HEK293 (cell line): ENCODE data around the gene WDTC1.

Experiments used
- BCL11A ChIP-seq: fragments of 450-650 bp; formaldehyde crosslinking; IDR thresholded peaks from 2 replicates; pipeline ENCODE4 v1.5.1; 2016; ENCODE audit warnings: low read depth, missing biosample characterization, missing genetic modification characterization
- GLIS1 ChIP-seq: fragments of 450-650 bp; formaldehyde crosslinking; IDR thresholded peaks from 2 replicates; pipeline ENCODE4 v1.5.1; 2016; ENCODE audit warnings: missing biosample characterization, missing genetic modification characterization
- KLF1 ChIP-seq: fragments of 450-650 bp; formaldehyde crosslinking; IDR thresholded peaks from 2 replicates; pipeline ENCODE4 v1.5.1; 2016; ENCODE audit warnings: missing biosample characterization, missing genetic modification characterization
- KLF7 ChIP-seq: fragments of 450-650 bp; formaldehyde crosslinking; IDR thresholded peaks from 2 replicates; pipeline ENCODE4 v1.5.1; 2016; ENCODE audit warnings: missing biosample characterization, missing genetic modification characterization, borderline replicate concordance
- SCRT2 ChIP-seq: fragments of 450-650 bp; formaldehyde crosslinking; IDR thresholded peaks from 2 replicates; pipeline ENCODE4 v1.5.1; 2016; ENCODE audit warnings: missing biosample characterization, missing genetic modification characterization
- SP2 ChIP-seq: fragments of 450-650 bp; formaldehyde crosslinking; IDR thresholded peaks from 2 replicates; pipeline ENCODE4 v1.5.1; 2016; ENCODE audit warnings: missing biosample characterization, missing genetic modification characterization
- ZBTB20 ChIP-seq: fragments of 450-650 bp; formaldehyde crosslinking; IDR thresholded peaks from 2 replicates; pipeline ENCODE4 v1.5.1; 2016; ENCODE audit warnings: missing biosample characterization, missing genetic modification characterization
- ZNF23 ChIP-seq: fragments of 450-650 bp; formaldehyde crosslinking; IDR thresholded peaks from 2 replicates; pipeline ENCODE4 v1.5.1; 2016; ENCODE audit warnings: missing biosample characterization, missing genetic modification characterization, borderline replicate concordance
- ZNF248 ChIP-seq: fragments of 450-650 bp; formaldehyde crosslinking; IDR thresholded peaks from 2 replicates; pipeline ENCODE4 v1.5.1; 2017; ENCODE audit warnings: missing biosample characterization, missing genetic modification characterization
- ZNF274 ChIP-seq, 2 experiments: fragments of 200-500 bp in 1 of 2; fragments of 450-650 bp in 1 of 2; sonication (Bioruptor generic) in 1 of 2; formaldehyde crosslinking in 1 of 2; IDR thresholded peaks; 2 replicates each; pipeline versions ENCODE4 v1.5.1 to v1.6.1; 2014 to 2016; ENCODE audit warnings: borderline replicate concordance in 1 of 2, inconsistent platforms in 1 of 2, low read length in 1 of 2, missing biosample characterization in 1 of 2, missing genetic modification characterization in 1 of 2
- ZNF335 ChIP-seq: fragments of 450-650 bp; formaldehyde crosslinking; conservative IDR thresholded peaks from 2 replicates; pipeline ENCODE4 v1.5.1; 2016; ENCODE audit warnings: missing biosample characterization, missing genetic modification characterization
- ZNF394 ChIP-seq: fragments of 450-650 bp; formaldehyde crosslinking; IDR thresholded peaks from 2 replicates; pipeline ENCODE4 v1.5.1; 2016; ENCODE audit warnings: missing biosample characterization, missing genetic modification characterization, mild to moderate bottlenecking, moderate library complexity, borderline replicate concordance
- ZNF549 ChIP-seq: fragments of 450-650 bp; IDR thresholded peaks from 2 replicates; pipeline ENCODE4 v1.5.1; 2018; ENCODE audit warnings: missing biosample characterization, missing genetic modification characterization, mild to moderate bottlenecking, inconsistent platforms, moderate library complexity
- ZNF555 ChIP-seq: fragments of 450-650 bp; formaldehyde crosslinking; conservative IDR thresholded peaks from 2 replicates; pipeline ENCODE4 v1.5.1; 2017; ENCODE audit warnings: missing biosample characterization, mild to moderate bottlenecking, missing genetic modification characterization, inconsistent platforms
- ZNF558 ChIP-seq: fragments of 450-650 bp; formaldehyde crosslinking; IDR thresholded peaks from 2 replicates; pipeline ENCODE4 v1.5.1; 2016; ENCODE audit warnings: missing biosample characterization, missing genetic modification characterization
- ZNF610 ChIP-seq: fragments of 450-650 bp; formaldehyde crosslinking; IDR thresholded peaks from 2 replicates; pipeline ENCODE4 v1.5.1; 2016; ENCODE audit warnings: missing biosample characterization, missing genetic modification characterization, borderline replicate concordance
- TF ChIP-seq, protein P1 (sequence below): fragments of 450-650 bp; formaldehyde crosslinking; IDR thresholded peaks from 2 replicates; pipeline ENCODE4 v1.5.1; 2016; ENCODE audit warnings: missing biosample characterization, missing genetic modification characterization
- TF ChIP-seq, protein P2 (sequence below): fragments of 450-650 bp; formaldehyde crosslinking; IDR thresholded peaks from 2 replicates; pipeline ENCODE4 v1.5.1; 2016; ENCODE audit warnings: missing biosample characterization, missing genetic modification characterization
- TF ChIP-seq, protein P3 (sequence below): fragments of 450-650 bp; formaldehyde crosslinking; IDR thresholded peaks from 2 replicates; pipeline ENCODE4 v1.5.1; 2016; ENCODE audit warnings: missing biosample characterization, missing genetic modification characterization
- TF ChIP-seq, protein P4 (sequence below): fragments of 450-650 bp; IDR thresholded peaks from 2 replicates; pipeline ENCODE4 v1.5.1; 2018; ENCODE audit warnings: missing biosample characterization, mild to moderate bottlenecking, missing genetic modification characterization
- TF ChIP-seq, protein P5 (sequence below): fragments of 450-650 bp; formaldehyde crosslinking; IDR thresholded peaks from 2 replicates; pipeline ENCODE4 v1.5.1; 2016; ENCODE audit warnings: missing biosample characterization, missing genetic modification characterization
- TF ChIP-seq, protein P6 (sequence below): fragments of 450-650 bp; formaldehyde crosslinking; IDR thresholded peaks from 2 replicates; pipeline ENCODE4 v1.5.1; 2016; ENCODE audit warnings: missing biosample characterization, missing genetic modification characterization
- TF ChIP-seq, protein P7 (sequence below): fragments of 450-650 bp; formaldehyde crosslinking; IDR thresholded peaks from 2 replicates; pipeline ENCODE4 v1.5.1; 2016; ENCODE audit warnings: missing biosample characterization, missing genetic modification characterization

WDTC1 gene

DNA sequence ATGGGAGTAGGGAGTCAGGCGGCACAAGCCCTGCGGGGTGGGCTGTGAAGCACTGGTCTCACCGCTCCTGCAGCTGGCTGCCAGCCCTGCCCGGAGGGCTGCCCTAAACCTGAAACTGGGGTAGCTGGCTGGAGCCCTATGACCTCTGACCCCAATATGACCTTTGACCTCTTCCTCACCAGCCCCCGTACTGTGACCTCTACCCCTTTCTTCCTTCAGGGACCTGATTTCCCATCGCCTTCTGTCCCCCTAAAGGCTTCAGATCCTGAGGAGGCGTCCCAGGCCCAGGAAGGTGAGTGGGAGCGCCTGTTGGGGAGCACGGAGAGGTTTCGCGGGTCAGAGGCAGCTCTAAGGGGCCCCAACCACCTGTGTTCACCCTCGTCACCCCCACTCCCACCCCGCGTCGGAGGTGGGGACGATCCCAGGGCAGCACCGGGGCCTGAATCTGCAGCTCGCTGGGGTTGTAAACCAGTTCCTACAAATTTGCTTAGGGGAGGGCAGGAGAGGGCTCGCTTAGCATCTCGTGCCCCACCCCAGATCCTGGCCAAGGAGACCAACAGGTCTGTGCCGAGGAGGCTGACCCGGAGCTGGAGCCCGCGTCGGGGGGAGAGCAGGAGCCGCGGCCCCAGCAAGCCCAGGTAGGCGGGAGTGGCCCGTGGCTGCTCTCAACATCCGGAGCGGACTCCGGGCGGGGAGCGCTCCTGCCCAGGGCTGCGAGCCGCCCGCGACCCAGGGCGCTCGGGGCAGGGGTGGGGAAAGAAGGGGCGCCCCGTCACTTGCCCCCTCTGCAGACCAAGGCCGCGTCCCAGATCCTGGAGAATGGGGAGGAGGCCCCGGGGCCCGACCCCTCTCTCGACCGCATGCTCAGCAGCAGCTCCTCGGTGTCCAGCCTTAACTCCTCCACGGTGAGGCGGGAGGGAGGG, 114.7 kb downstream of the WDTC1 start (continued):
- TF ChIP-seq, protein P1, sequence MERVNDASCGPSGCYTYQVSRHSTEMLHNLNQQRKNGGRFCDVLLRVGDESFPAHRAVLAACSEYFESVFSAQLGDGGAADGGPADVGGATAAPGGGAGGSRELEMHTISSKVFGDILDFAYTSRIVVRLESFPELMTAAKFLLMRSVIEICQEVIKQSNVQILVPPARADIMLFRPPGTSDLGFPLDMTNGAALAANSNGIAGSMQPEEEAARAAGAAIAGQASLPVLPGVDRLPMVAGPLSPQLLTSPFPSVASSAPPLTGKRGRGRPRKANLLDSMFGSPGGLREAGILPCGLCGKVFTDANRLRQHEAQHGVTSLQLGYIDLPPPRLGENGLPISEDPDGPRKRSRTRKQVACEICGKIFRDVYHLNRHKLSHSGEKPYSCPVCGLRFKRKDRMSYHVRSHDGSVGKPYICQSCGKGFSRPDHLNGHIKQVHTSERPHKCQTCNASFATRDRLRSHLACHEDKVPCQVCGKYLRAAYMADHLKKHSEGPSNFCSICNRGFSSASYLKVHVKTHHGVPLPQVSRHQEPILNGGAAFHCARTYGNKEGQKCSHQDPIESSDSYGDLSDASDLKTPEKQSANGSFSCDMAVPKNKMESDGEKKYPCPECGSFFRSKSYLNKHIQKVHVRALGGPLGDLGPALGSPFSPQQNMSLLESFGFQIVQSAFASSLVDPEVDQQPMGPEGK (tag by site-specific recombination), result peak; percentile 89
- TF ChIP-seq ZNF23 (tag by site-specific recombination), result no peak
- TF ChIP-seq BCL11A (tag by site-specific recombination), result peak; percentile 100
- TF ChIP-seq, protein P2, sequence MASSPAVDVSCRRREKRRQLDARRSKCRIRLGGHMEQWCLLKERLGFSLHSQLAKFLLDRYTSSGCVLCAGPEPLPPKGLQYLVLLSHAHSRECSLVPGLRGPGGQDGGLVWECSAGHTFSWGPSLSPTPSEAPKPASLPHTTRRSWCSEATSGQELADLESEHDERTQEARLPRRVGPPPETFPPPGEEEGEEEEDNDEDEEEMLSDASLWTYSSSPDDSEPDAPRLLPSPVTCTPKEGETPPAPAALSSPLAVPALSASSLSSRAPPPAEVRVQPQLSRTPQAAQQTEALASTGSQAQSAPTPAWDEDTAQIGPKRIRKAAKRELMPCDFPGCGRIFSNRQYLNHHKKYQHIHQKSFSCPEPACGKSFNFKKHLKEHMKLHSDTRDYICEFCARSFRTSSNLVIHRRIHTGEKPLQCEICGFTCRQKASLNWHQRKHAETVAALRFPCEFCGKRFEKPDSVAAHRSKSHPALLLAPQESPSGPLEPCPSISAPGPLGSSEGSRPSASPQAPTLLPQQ (tag by site-specific recombination), result peak; percentile 69
- peak; percentile 98 for TF ChIP-seq SCRT2 (tag by site-specific recombination)
- 0 out of 2 replicates have a peak, but pooled peaks have one; percentile 6 for TF ChIP-seq KLF7 (tag by site-specific recombination)
- no peak for TF ChIP-seq ZNF549 (tag by site-specific recombination)
- TF ChIP-seq GLIS1 (tag by site-specific recombination), result peak; percentile 71
- TF ChIP-seq, protein P3, sequence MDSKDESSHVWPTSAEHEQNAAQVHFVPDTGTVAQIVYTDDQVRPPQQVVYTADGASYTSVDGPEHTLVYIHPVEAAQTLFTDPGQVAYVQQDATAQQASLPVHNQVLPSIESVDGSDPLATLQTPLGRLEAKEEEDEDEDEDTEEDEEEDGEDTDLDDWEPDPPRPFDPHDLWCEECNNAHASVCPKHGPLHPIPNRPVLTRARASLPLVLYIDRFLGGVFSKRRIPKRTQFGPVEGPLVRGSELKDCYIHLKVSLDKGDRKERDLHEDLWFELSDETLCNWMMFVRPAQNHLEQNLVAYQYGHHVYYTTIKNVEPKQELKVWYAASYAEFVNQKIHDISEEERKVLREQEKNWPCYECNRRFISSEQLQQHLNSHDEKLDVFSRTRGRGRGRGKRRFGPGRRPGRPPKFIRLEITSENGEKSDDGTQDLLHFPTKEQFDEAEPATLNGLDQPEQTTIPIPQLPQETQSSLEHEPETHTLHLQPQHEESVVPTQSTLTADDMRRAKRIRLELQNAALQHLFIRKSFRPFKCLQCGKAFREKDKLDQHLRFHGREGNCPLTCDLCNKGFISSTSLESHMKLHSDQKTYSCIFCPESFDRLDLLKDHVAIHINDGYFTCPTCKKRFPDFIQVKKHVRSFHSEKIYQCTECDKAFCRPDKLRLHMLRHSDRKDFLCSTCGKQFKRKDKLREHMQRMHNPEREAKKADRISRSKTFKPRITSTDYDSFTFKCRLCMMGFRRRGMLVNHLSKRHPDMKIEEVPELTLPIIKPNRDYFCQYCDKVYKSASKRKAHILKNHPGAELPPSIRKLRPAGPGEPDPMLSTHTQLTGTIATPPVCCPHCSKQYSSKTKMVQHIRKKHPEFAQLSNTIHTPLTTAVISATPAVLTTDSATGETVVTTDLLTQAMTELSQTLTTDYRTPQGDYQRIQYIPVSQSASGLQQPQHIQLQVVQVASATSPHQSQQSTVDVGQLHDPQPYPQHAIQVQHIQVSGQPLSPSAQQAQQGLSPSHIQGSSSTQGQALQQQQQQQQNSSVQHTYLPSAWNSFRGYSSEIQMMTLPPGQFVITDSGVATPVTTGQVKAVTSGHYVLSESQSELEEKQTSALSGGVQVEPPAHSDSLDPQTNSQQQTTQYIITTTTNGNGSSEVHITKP (tag by site-specific recombination), result 0 out of 2 replicates have a peak, but pooled peaks have one; percentile 24
- TF ChIP-seq ZNF335 (tag by site-specific recombination), result no peak; the same call in 1 of the 2 replicates
- TF ChIP-seq, protein P4, sequence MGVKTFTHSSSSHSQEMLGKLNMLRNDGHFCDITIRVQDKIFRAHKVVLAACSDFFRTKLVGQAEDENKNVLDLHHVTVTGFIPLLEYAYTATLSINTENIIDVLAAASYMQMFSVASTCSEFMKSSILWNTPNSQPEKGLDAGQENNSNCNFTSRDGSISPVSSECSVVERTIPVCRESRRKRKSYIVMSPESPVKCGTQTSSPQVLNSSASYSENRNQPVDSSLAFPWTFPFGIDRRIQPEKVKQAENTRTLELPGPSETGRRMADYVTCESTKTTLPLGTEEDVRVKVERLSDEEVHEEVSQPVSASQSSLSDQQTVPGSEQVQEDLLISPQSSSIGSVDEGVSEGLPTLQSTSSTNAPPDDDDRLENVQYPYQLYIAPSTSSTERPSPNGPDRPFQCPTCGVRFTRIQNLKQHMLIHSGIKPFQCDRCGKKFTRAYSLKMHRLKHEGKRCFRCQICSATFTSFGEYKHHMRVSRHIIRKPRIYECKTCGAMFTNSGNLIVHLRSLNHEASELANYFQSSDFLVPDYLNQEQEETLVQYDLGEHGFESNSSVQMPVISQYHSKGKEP (tag by site-specific recombination), result no peak
- TF ChIP-seq, protein P5, sequence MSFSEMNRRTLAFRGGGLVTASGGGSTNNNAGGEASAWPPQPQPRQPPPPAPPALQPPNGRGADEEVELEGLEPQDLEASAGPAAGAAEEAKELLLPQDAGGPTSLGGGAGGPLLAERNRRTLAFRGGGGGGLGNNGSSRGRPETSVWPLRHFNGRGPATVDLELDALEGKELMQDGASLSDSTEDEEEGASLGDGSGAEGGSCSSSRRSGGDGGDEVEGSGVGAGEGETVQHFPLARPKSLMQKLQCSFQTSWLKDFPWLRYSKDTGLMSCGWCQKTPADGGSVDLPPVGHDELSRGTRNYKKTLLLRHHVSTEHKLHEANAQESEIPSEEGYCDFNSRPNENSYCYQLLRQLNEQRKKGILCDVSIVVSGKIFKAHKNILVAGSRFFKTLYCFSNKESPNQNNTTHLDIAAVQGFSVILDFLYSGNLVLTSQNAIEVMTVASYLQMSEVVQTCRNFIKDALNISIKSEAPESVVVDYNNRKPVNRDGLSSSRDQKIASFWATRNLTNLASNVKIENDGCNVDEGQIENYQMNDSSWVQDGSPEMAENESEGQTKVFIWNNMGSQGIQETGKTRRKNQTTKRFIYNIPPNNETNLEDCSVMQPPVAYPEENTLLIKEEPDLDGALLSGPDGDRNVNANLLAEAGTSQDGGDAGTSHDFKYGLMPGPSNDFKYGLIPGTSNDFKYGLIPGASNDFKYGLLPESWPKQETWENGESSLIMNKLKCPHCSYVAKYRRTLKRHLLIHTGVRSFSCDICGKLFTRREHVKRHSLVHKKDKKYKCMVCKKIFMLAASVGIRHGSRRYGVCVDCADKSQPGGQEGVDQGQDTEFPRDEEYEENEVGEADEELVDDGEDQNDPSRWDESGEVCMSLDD (tag by site-specific recombination), result peak; percentile 40; the same call in 1 of the 2 replicates
- no peak for TF ChIP-seq ZNF558 (tag by site-specific recombination)
- no peak for TF ChIP-seq ZNF555
- TF ChIP-seq, protein P6, sequence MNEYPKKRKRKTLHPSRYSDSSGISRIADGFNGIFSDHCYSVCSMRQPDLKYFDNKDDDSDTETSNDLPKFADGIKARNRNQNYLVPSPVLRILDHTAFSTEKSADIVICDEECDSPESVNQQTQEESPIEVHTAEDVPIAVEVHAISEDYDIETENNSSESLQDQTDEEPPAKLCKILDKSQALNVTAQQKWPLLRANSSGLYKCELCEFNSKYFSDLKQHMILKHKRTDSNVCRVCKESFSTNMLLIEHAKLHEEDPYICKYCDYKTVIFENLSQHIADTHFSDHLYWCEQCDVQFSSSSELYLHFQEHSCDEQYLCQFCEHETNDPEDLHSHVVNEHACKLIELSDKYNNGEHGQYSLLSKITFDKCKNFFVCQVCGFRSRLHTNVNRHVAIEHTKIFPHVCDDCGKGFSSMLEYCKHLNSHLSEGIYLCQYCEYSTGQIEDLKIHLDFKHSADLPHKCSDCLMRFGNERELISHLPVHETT, result 0 out of 2 replicates have a peak, but pooled peaks have one; percentile 18
- peak; percentile 59 for TF ChIP-seq SP2
- 0 out of 2 replicates have a peak, but pooled peaks have one; percentile 10 for TF ChIP-seq KLF1 (tag by site-specific recombination)
- TF ChIP-seq ZNF394, result no peak
- TF ChIP-seq, protein P7, sequence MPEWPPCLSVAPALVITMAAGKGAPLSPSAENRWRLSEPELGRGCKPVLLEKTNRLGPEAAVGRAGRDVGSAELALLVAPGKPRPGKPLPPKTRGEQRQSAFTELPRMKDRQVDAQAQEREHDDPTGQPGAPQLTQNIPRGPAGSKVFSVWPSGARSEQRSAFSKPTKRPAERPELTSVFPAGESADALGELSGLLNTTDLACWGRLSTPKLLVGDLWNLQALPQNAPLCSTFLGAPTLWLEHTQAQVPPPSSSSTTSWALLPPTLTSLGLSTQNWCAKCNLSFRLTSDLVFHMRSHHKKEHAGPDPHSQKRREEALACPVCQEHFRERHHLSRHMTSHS (tag by site-specific recombination), result no peak
- TF ChIP-seq ZBTB20, result peak; percentile 70
- no peak for TF ChIP-seq ZNF248 (tag by site-specific recombination)
- no peak for TF ChIP-seq ZNF274 (IDR thresholded peaks at IDR 0.05; ENCODE audit: low read length)
- TF ChIP-seq ZNF274 (tag by site-specific recombination; IDR thresholded peaks at IDR 0.05; ENCODE audit: borderline replicate concordance), result no peak
- TF ChIP-seq ZNF610, result no peak
